Mucosa of rectum (tissue), 2 donors: ENCODE results near the gene RAC2.
A peak's percentile ranks its signal among the peaks of the same experiment; 100 is the strongest.

Experiments
- H3K27ac ChIP-seq, 2 donors: one replicate each; pipeline ENCODE4 v1.7.0; 2013; ENCODE audit warnings: inconsistent platforms in 2 of 2, low read depth in 2 of 2, low read length in 2 of 2
- H3K27me3 ChIP-seq, 2 donors: one replicate each; pipeline ENCODE4 v1.7.0; 2013; ENCODE audit warnings: low read length in 2 of 2; ENCODE audit not compliant: control insufficient read depth in 2 of 2, insufficient read depth in 2 of 2
- H3K36me3 ChIP-seq, 2 donors: one replicate each; pipeline ENCODE4 v1.7.0; 2013; ENCODE audit warnings: low read length in 2 of 2; ENCODE audit not compliant: control insufficient read depth in 2 of 2, insufficient read depth in 2 of 2
- H3K4me1 ChIP-seq, 2 donors: one replicate each; pipeline ENCODE4 v1.7.0; 2013; ENCODE audit warnings: low read length in 2 of 2, mild to moderate bottlenecking in 1 of 2; ENCODE audit not compliant: control insufficient read depth in 2 of 2, insufficient read depth in 2 of 2
- H3K4me3 ChIP-seq, 2 donors: one replicate each; pipeline ENCODE4 v1.7.0; 2013; ENCODE audit warnings: low read length in 2 of 2
- H3K9ac ChIP-seq, 2 donors: one replicate each; pipeline ENCODE4 v1.7.0; 2013; ENCODE audit warnings: low read length in 2 of 2, low read depth in 1 of 2, mild to moderate bottlenecking in 1 of 2
- H3K9me3 ChIP-seq, 2 donors: one replicate each; pipeline ENCODE4 v1.7.0; 2013; ENCODE audit warnings: low read length in 2 of 2; ENCODE audit not compliant: control insufficient read depth in 2 of 2
- donor health status: healthy.
- donor health status: Normal muscosa, but diverticular disease.

The RAC2 gene

DNA sequence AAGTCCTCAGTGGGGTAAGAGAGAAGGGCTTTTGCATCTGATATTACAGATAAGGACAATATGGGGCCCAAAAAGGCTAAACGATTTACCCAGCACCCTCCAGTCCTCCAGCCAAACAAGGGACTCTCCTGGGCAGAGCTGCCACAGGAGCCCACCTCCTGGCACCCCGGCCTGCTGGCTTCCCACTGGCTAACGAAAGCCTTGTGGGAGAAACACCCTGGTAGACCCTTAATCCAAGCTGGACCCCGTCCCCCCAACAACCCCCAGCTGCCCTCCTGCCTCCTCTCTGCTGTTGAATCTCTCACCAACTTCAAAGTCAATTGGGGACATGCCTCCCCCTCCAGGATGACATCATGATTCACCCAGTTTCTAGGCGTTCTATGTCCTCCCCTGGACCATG, 66.8 kb downstream of the RAC2 start:
- Histone ChIP-seq H3K4me1 (peaks cover 48 to 50% of the 10 kb centered on the region in 2 donors), H3K4me3 (no peak overlapping the region), H3K9ac (peak overlapping the region in 1 of 2 donors; percentile 18), H3K27me3 (no peaks in the 10 kb centered on the region), H3K27ac (peak overlapping the region in 1 of 2 donors; percentile 72), H3K9me3 (no peaks in the 10 kb centered on the region), H3K36me3 (no peaks in the 10 kb centered on the region)

GRCh38 chr22:37176464-37177061, 67.5 kb downstream of the RAC2 start:
- Histone ChIP-seq H3K27me3 (no peaks in the 10 kb centered on the region), H3K4me1 (peaks cover 48 to 50% of the 10 kb centered on the region in 2 donors), H3K27ac (peak overlapping the region; percentile 34 to 72), H3K9ac (peak overlapping the region in 1 of 2 donors; percentile 34), H3K36me3 (no peaks in the 10 kb centered on the region), H3K4me3 (no peak overlapping the region), H3K9me3 (no peaks in the 10 kb centered on the region)

- Histone ChIP-seq H3K36me3 (no peaks in the 10 kb centered on the region), H3K27ac (peak overlapping the region in 1 of 2 donors; percentile 72), H3K9me3 (no peaks in the 10 kb centered on the region), H3K4me1 (peaks cover 47 to 48% of the 10 kb centered on the region in 2 donors), H3K9ac (peak overlapping the region in 1 of 2 donors; percentile 34), H3K4me3 (no peak overlapping the region), H3K27me3 (no peaks in the 10 kb centered on the region)
These were observed 68.4 kb downstream of the RAC2 start for GRCh38 chr22:37175414-37176281.
